Sigmoid colon (tissue), 3 donors: ENCODE measurements around the gene NMUR1.

Source experiments
- POLR2A ChIP-seq, 2 donors: fragments of 450-650 bp; IDR thresholded peaks; one replicate each; pipeline ENCODE4 v1.6.1; 2016; ENCODE audit warnings: antibody characterized with exemption in 2 of 2, mild to moderate bottlenecking in 2 of 2, moderate library complexity in 2 of 2
- TF ChIP-seq, protein P1 (sequence below), 4 experiments: fragments of 450-650 bp in 3 of 4; fragments of 200-600 bp in 1 of 4; IDR thresholded peaks; one replicate each; pipeline ENCODE4 v1.5.1; 2016 to 2019; ENCODE audit warnings: antibody characterized with exemption in 4 of 4, mild to moderate bottlenecking in 3 of 4, moderate library complexity in 2 of 4

DNA sequence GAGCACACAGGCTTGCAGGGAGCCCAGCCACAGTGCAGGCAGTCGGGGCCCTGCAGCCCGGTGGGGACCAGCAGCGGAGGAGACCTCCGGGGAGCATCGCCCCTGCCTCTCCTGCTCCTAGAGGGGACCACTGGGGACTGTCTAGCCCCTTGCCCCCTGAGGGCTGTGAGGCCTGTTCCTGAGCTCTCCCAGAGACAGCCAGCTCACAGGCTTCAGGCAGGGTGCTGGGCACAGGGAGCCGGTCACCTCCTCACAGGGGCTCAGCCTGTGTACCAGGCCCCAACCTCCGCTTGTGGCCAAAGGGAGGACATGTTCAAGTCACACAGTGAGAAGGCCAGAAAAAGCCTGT is 3.5 kb upstream of the NMUR1 start:
- no peak for TF ChIP-seq POLR2A (IDR thresholded peaks at IDR 0.05)
- TF ChIP-seq, protein P1, sequence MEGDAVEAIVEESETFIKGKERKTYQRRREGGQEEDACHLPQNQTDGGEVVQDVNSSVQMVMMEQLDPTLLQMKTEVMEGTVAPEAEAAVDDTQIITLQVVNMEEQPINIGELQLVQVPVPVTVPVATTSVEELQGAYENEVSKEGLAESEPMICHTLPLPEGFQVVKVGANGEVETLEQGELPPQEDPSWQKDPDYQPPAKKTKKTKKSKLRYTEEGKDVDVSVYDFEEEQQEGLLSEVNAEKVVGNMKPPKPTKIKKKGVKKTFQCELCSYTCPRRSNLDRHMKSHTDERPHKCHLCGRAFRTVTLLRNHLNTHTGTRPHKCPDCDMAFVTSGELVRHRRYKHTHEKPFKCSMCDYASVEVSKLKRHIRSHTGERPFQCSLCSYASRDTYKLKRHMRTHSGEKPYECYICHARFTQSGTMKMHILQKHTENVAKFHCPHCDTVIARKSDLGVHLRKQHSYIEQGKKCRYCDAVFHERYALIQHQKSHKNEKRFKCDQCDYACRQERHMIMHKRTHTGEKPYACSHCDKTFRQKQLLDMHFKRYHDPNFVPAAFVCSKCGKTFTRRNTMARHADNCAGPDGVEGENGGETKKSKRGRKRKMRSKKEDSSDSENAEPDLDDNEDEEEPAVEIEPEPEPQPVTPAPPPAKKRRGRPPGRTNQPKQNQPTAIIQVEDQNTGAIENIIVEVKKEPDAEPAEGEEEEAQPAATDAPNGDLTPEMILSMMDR (IDR thresholded peaks at IDR 0.05), result no peak
